WTC11 (cell line): ENCODE data around the gene LGR6. TPM values are rescaled to one million over a fixed set of nuclear protein-coding genes. Genes with fewer than 3 reads are reported as not detected.

Source experiments
- ATAC-seq: fragments of 200-7000 bp; cut with Tn5 transposase; 2 replicates; pipeline ENCODE4 v1.10.0; 2021; ENCODE audit warnings: mild to moderate bottlenecking, moderate library complexity
- CTCF ChIA-PET: fragments of 300-600 bp; sonication (Branson Sonifier 250); formaldehyde crosslinking; loops from one replicate; lab custom pipeline; 2021; ENCODE audit warnings: antibody characterized with exemption; lab: Charles Lee
- POLR2A ChIA-PET: fragments of 350-600 bp; sonication (Branson Sonifier 250); formaldehyde crosslinking; loops from one replicate; lab custom pipeline; 2021; ENCODE audit warnings: antibody characterized with exemption; lab: Charles Lee
- DNase-seq: peaks from one replicate; pipeline ENCODE4 v3.0.0; 2021; ENCODE audit warnings: low spot score
- H3K27ac Mint-ChIP-seq: 2 replicates; pipeline ENCODE4 v1.8.0; 2021; ENCODE audit warnings: mixed read lengths
- H3K27me3 Mint-ChIP-seq: 2 replicates; pipeline ENCODE4 v1.8.0; 2021; ENCODE audit warnings: low read depth, mild to moderate bottlenecking, moderate library complexity, mixed read lengths
- H3K36me3 Mint-ChIP-seq: 2 replicates; pipeline ENCODE4 v1.8.0; 2021; ENCODE audit warnings: mixed read lengths
- H3K4me1 Mint-ChIP-seq: 2 replicates; pipeline ENCODE4 v1.8.0; 2022; ENCODE audit warnings: mixed read lengths
- H3K4me3 Mint-ChIP-seq: 2 replicates; pipeline ENCODE4 v1.8.0; 2021; ENCODE audit warnings: mild to moderate bottlenecking, moderate library complexity, mixed read lengths
- H3K9me3 Mint-ChIP-seq: 2 replicates; pipeline ENCODE4 v1.8.0; 2021; ENCODE audit warnings: mixed read lengths
- ARID4B ChIP-seq: sonication (generic); formaldehyde crosslinking; IDR thresholded peaks from 2 replicates; pipeline ENCODE4 v1.8.0; 2023; ENCODE audit warnings: missing genetic modification reagents, mild to moderate bottlenecking, borderline replicate concordance
- CREB1 ChIP-seq: sonication (generic); formaldehyde crosslinking; IDR thresholded peaks from 2 replicates; pipeline ENCODE4 v1.8.0; 2023; ENCODE audit warnings: mild to moderate bottlenecking, missing genetic modification reagents
- E2F4 ChIP-seq: sonication (generic); formaldehyde crosslinking; IDR thresholded peaks from 2 replicates; pipeline ENCODE4 v1.8.1; 2022; ENCODE audit warnings: low read depth, mild to moderate bottlenecking, moderate library complexity, missing genetic modification reagents, borderline replicate concordance
- ELF4 ChIP-seq: sonication (generic); formaldehyde crosslinking; IDR thresholded peaks from 2 replicates; pipeline ENCODE4 v1.8.1; 2022; ENCODE audit warnings: low read depth, mild to moderate bottlenecking, moderate library complexity, missing genetic modification reagents
- ETV6 ChIP-seq: sonication (generic); formaldehyde crosslinking; IDR thresholded peaks from 2 replicates; pipeline ENCODE4 v1.8.1; 2022; ENCODE audit warnings: mild to moderate bottlenecking, missing genetic modification reagents
- FOXJ3 ChIP-seq: sonication (generic); formaldehyde crosslinking; IDR thresholded peaks from 2 replicates; pipeline ENCODE4 v1.9.0; 2021; ENCODE audit warnings: missing genetic modification reagents, mild to moderate bottlenecking, borderline replicate concordance
- FOXP1 ChIP-seq: sonication (generic); formaldehyde crosslinking; IDR thresholded peaks from 2 replicates; pipeline ENCODE4 v1.8.0; 2022; ENCODE audit warnings: missing genetic modification reagents, mild to moderate bottlenecking, moderate library complexity, borderline replicate concordance
- GABPB1 ChIP-seq: sonication (generic); formaldehyde crosslinking; IDR thresholded peaks from 2 replicates; pipeline ENCODE4 v1.8.1; 2023; ENCODE audit warnings: mild to moderate bottlenecking, missing genetic modification reagents
- IRF2 ChIP-seq: sonication (generic); formaldehyde crosslinking; IDR thresholded peaks from 2 replicates; pipeline ENCODE4 v1.8.0; 2022; ENCODE audit warnings: low read depth, missing genetic modification reagents, borderline replicate concordance
- JAZF1 ChIP-seq: fragments of 250-450 bp; sonication (Bioruptor Pico); IDR thresholded peaks from 2 replicates; pipeline ENCODE4 v1.9.0; 2021; ENCODE audit warnings: moderate library complexity, mild to moderate bottlenecking, inconsistent platforms
- JUN ChIP-seq: sonication (generic); formaldehyde crosslinking; IDR thresholded peaks from 2 replicates; pipeline ENCODE4 v1.8.0; 2023; ENCODE audit warnings: mild to moderate bottlenecking, missing genetic modification reagents
- NFE2L1 ChIP-seq: sonication (generic); formaldehyde crosslinking; IDR thresholded peaks from 2 replicates; pipeline ENCODE4 v1.8.1; 2023; ENCODE audit warnings: missing genetic modification reagents
- OVOL2 ChIP-seq: fragments of 250-450 bp; sonication (Bioruptor Pico); IDR thresholded peaks from 2 replicates; pipeline ENCODE4 v1.9.0; 2021; ENCODE audit warnings: mild to moderate bottlenecking, borderline replicate concordance
- SMAD4 ChIP-seq: sonication (generic); formaldehyde crosslinking; IDR thresholded peaks from 2 replicates; pipeline ENCODE4 v1.8.0; 2022; ENCODE audit warnings: mild to moderate bottlenecking, missing genetic modification reagents
- SOX15 ChIP-seq: fragments of 250-450 bp; sonication (Bioruptor Pico); IDR thresholded peaks from 2 replicates; pipeline ENCODE4 v1.9.0; 2021; ENCODE audit warnings: mild to moderate bottlenecking
- ZBTB21 ChIP-seq: sonication (generic); formaldehyde crosslinking; IDR thresholded peaks from 2 replicates; pipeline ENCODE4 v1.8.1; 2023; ENCODE audit warnings: mild to moderate bottlenecking, missing genetic modification reagents, borderline replicate concordance
- ZNF121 ChIP-seq: sonication (generic); formaldehyde crosslinking; IDR thresholded peaks from 2 replicates; pipeline ENCODE4 v1.8.0; 2023; ENCODE audit warnings: missing genetic modification reagents
- ZNF671 ChIP-seq: fragments of 250-450 bp; sonication (Bioruptor Pico); IDR thresholded peaks from 2 replicates; pipeline ENCODE4 v1.8.0; 2021; ENCODE audit warnings: mild to moderate bottlenecking
- ZSCAN18 ChIP-seq: fragments of 250-450 bp; sonication (Bioruptor Pico); IDR thresholded peaks from 2 replicates; pipeline ENCODE4 v2.1.2; 2022; ENCODE audit warnings: mild to moderate bottlenecking, moderate library complexity
- total RNA-seq: library from RNA; stranded (reverse); gene quantifications from 3 replicates; pipeline ENCODE4 v1.2.3, GENCODE V29; 2021
- TF ChIP-seq, protein P1 (sequence below): sonication (generic); formaldehyde crosslinking; IDR thresholded peaks from 2 replicates; pipeline ENCODE4 v1.8.1; 2022; ENCODE audit warnings: missing genetic modification reagents, borderline replicate concordance

Gene LGR6
- total RNA-seq, 1 experiment from 2014 or later = 1.1 TPM

DNA sequence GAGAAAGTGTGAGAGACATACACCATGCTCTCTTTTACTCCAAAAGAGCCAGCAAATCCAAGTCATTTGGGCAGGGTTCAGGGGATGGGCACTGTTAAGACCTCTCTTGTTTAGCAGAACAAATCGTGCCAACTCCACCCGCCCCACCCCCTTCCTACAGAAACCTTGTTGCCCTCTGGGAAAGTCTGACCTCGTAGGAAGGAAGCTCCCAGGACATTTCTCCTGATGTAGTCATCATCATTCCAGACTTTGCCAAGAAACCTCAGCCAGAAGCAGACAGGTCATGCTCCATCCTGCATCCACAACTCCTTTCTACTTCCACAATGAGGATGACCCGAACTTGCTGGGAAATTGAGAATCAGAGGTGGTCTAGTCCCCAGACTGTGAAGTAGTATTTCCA lies 90.4 kb downstream of the LGR6 start:
- TF ChIP-seq JUN (CRISPR knock-in tag) (no peak), ZNF671 (CRISPR knock-in tag) (no peak), SOX15 (CRISPR knock-in tag) (no peak), GABPB1 (CRISPR knock-in tag) (no peak), ZNF121 (CRISPR knock-in tag) (no peak), IRF2 (CRISPR knock-in tag) (no peak), ETV6 (CRISPR knock-in tag) (no peak)
- TF ChIP-seq, protein P1, sequence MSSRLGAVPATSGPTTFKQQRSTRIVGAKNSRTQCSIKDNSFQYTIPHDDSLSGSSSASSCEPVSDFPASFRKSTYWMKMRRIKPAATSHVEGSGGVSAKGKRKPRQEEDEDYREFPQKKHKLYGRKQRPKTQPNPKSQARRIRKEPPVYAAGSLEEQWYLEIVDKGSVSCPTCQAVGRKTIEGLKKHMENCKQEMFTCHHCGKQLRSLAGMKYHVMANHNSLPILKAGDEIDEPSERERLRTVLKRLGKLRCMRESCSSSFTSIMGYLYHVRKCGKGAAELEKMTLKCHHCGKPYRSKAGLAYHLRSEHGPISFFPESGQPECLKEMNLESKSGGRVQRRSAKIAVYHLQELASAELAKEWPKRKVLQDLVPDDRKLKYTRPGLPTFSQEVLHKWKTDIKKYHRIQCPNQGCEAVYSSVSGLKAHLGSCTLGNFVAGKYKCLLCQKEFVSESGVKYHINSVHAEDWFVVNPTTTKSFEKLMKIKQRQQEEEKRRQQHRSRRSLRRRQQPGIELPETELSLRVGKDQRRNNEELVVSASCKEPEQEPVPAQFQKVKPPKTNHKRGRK (CRISPR knock-in tag) = no peak
- Mint-ChIP-seq H3K27me3 (peaks cover 6% of the 10 kb centered on the region; the same call in 1 of the 2 replicates), H3K4me3 (no peak overlapping the region), H3K9me3 (no peaks in the 10 kb centered on the region), H3K36me3 (no peaks in the 10 kb centered on the region), H3K27ac (no peak overlapping the region), H3K4me1 (peaks cover 17% of the 10 kb centered on the region)
- ATAC-seq (no peak), DNase-seq (no peak)
- ChIA-PET POLR2A (no interaction called here), CTCF (interaction anchor here (0.9 to 2.2 kb wide), 3 partner anchors 32 to 95 kb away, joined by 3 to 6 read pairs (median 3); no protein-coding TSS in a partner anchor)

GRCh38 chr1:202285908-202286307 lies 92.3 kb downstream of the LGR6 start:
- H3K27ac Mint-ChIP-seq = no peak overlapping the region
- TF ChIP-seq FOXP1 (CRISPR knock-in tag) = no peak
- no peak for TF ChIP-seq JAZF1 (CRISPR knock-in tag)
- no peak for TF ChIP-seq OVOL2 (CRISPR knock-in tag)
- TF ChIP-seq FOXJ3 = no peak
- TF ChIP-seq ELF4 (CRISPR knock-in tag) = no peak
- TF ChIP-seq GABPB1 (CRISPR knock-in tag) = no peak
- no peak for TF ChIP-seq NFE2L1 (CRISPR knock-in tag)
- ChIA-PET POLR2A (no interaction called here), CTCF (no interaction called here)
- peaks cover 8% of the 10 kb centered on the region for H3K4me1 Mint-ChIP-seq
- no peaks in the 10 kb centered on the region for H3K9me3 Mint-ChIP-seq
- H3K27me3 Mint-ChIP-seq = no peaks in the 10 kb centered on the region
- ATAC-seq (no peak), DNase-seq (no peak)
- H3K4me3 Mint-ChIP-seq = no peak overlapping the region
- H3K36me3 Mint-ChIP-seq = no peaks in the 10 kb centered on the region

DNA sequence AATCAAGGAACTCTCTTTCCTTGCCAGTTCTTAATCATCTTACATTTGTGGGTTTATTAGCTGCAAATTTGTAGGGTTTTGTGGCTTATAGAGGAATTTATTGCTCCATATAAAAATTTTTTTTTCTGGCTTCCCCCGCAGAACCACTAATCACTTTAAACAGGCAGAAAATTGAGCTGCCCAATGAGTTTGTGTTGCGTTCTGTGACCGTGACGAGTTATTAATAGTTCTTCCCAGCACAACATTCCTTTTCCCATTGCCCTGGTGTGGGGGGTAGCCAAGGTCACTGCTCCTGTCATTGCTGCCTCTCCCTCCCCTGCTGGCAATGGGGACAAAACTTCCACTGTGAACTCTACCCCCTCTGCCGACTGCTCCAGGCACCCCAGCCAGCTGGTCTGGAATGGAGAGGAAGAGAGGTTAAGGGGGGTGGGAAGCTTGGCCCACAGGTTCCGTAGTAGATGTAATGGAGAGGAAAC lies 93.1 kb downstream of the LGR6 start:
- Mint-ChIP-seq H3K27ac (no peak overlapping the region), H3K9me3 (no peaks in the 10 kb centered on the region), H3K36me3 (no peaks in the 10 kb centered on the region), H3K4me3 (no peak overlapping the region), H3K27me3 (no peaks in the 10 kb centered on the region), H3K4me1 (0 out of 2 replicates have a peak, but pooled peaks cover 2% of the 10 kb centered on the region)
- ATAC-seq = no peak
- ChIA-PET POLR2A (no interaction called here), CTCF (interaction anchor here (1.0 to 1.2 kb wide), 2 partner anchors 20 to 94 kb away, joined by 3 to 4 read pairs; no protein-coding TSS in a partner anchor)
- no peak for DNase-seq
- TF ChIP-seq ZBTB21 (CRISPR knock-in tag) (no peak), CREB1 (no peak), SMAD4 (CRISPR knock-in tag) (no peak), ETV6 (CRISPR knock-in tag) (no peak), ZSCAN18 (CRISPR knock-in tag) (no peak), ARID4B (CRISPR knock-in tag) (no peak), E2F4 (no peak)
- TF ChIP-seq, protein P1 (CRISPR knock-in tag) = no peak
